ENCODE measurements around the gene EDN2.

The EDN2 gene

GRCh38 chr1:41482001-41482765 is 2.3 kb downstream of the EDN2 start:
- DNase-seq, result no peak

DNA sequence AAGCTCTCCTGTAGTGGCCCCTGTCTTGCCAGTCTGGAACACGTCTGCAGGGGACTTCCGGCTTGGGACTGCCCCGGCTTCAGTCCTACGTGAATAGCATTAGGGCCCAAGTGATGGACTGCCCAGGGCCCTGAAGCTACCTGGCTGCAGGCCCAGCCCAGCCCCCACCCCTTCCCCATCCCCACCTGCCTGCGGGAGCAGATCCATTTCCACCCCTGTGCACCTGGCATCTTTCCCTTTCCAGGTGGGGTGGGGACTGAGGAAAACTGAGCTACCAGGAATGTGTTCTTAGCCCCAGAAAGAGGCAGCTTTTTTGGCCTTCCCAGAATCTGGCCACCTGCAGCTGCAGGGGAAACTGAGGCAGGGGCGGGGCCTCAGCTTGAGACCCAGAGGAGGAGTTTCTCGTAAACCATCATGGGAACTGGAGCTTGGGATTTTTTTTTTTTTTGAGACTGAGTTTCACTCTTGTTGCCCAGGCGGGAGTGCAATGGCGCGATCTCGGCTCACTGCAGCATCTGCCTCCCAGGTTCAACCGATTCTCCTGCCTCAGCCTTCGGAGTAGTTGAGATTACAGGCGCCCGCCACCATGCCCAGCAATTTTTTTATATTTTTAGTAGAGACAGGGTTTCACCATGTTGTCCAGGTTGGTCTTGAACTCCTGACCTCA is 3.2 kb downstream of the EDN2 start:
- DNase-seq, result no peak

DNA sequence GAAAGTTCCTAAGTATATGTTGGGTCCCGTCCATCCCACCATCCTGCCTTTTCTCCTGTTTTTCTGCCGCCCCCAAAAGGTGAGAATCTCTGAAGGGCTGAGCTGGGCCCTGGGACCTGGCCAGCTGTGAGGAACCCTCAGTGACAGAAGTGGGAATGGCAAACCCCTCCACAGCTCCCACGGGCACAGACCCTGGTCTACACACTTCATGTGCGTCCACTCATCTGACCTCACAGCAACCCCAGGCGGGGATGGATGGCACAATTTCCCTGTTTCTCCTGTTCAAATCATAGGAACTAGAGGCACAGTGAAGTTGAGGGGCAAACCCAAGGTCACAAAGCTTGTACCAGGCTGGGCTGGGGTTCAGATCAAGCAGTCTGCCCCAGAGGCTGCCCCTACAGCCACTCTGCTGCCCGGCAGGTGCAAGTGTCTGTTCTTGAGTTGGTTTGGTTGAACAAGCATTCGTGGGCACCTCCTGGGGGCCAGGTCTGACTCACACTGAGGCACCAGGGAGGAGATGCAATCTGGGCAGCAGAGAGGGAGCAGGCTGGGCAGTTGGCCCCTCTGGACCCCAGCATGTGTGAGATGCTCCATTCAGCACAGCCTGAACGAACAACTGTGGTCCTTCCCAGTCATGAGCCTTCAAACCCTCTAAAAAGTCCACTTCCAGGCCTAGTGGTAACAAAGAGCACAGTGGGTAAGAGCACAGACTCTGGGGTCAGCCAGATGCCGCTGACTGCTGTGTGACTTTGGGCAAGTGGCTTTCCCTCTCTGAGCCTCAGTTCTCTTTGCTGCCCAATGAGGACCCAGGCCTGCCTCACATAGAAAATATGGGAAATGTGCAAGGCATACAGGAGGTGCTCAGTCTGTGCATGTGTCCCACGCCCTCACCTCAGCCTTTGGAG is 4.0 kb downstream of the EDN2 start:
- DNase-seq, result no peak

GRCh38 chr1:41479808-41480160 is 4.7 kb downstream of the EDN2 start:
- DNase-seq, result no peak

- DNase-seq, result no peak
Observed at GRCh38 chr1:41479000-41479807, 5.3 kb downstream of the EDN2 start.

- DNase-seq, result no peak
Observed at GRCh38 chr1:41478118-41478748, 6.2 kb downstream of the EDN2 start.

DNA sequence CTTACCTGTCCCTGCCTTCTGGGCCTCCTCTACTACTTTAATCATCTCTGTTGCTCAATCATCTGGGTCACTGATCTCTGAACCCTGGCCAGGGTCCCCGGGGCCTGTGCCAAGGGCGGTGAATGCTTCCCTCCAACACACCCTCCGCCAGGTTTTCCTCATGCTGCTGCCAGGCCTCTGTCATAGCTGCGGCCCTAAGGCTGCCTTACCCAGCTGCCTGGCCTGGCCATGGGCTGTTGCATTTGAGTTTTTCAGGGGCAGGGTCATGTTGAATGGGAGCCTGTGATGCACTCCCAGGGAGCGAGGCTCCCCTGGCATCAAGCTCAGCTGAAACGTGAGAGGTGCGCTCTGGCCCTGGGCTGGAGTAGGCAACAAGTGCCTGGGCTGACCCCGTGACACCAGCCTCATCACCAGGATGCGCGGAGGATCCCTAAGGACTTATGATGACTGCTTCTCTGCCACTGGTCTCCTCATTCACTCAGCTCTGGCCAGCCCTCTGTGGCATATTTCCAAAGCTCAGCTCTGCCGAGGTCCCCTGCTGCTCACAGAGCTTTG is 7.6 kb downstream of the EDN2 start:
- DNase-seq, result no peak

DNA sequence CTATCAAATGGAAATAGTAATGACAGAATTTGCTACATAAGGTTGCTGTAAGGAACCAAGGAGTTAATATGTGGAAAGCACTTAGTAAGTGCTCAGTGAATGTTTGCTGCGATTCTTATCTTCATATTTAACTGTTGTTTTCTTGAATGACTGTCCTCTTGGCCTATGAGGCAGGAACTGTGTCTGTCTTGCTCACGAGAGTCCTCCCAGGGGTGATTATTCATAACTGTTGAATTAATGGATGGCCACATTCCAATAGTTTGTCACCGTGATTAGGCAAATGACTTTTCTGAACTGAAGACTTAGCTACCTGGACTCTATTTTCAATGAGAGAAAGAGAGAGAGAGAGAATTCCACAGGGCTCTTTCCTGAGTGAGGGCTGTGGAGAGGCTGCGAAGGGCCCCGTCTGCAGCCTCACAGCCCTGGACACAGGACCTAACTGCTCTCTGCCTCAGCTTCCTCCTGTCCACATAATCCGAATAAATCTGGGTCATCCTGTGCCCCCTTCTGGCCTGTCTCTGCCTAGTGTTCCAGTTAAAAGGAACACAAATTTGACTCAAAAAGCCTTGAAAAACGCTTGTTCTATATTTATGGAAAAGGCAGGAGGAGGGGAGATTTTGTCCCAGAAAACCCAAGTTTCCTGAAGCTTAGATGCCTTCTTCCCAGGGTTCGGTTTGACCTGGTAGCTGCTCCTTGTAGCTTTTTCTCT is 8.5 kb downstream of the EDN2 start:
- no peak for DNase-seq

DNA sequence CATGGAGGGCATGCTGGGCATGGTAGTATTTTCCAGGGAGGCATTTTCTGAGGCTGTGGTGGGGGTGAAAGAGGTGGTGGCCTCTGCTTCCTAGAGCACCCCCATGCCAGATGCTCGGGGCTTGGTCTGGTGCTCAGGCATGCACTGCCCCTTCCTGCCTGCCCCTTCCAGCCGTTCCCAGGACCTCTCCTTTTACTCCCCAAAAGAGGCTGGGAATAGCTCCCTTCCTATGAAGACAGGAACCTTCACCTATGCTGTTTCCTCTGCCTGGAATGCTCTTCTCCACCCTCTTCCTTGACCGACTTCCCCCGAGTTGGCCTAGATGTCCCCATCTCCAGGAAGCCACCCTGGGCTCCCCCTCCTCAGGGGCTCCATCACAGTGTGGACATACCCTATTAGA is 9.1 kb downstream of the EDN2 start:
- DNase-seq, result no peak

DNA sequence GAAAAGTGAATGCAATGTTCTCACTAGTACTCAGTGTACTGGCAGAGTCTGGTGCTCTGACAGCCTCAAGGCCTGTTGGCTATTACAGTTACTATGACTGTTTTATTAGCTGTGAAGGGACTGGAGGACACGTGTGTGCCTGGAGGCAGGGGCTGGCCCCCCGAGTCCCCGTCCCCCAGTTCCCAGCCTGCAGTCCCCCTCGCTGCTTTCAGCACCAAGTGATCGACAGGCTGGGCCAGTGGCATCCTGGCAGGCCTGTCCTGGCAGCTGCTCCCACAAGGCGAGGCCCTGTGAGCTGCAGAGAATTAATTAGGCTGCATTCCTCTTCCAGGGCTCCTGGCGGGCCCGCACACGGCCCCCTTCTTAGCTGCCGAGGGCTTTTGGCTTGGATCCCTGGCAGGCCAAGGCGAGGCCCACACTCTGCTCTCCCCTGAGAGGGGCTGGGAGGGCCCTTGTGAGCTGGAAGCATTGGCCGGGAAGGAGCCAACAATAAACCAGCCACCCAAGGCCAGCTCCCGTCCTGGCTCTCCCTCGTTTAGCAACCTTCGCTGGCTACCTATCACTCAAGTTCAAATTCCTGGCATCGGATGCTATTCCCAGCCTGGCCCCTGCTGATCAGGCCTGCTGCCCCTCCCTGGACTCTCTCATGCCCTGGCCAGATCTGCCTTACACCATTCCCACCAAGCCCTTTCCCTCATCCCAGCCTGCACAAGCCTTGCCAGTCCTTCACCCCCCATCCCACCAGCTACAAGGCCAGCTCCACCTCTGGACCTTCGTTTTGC is 9.8 kb downstream of the EDN2 start:
- no peak for DNase-seq

DNA sequence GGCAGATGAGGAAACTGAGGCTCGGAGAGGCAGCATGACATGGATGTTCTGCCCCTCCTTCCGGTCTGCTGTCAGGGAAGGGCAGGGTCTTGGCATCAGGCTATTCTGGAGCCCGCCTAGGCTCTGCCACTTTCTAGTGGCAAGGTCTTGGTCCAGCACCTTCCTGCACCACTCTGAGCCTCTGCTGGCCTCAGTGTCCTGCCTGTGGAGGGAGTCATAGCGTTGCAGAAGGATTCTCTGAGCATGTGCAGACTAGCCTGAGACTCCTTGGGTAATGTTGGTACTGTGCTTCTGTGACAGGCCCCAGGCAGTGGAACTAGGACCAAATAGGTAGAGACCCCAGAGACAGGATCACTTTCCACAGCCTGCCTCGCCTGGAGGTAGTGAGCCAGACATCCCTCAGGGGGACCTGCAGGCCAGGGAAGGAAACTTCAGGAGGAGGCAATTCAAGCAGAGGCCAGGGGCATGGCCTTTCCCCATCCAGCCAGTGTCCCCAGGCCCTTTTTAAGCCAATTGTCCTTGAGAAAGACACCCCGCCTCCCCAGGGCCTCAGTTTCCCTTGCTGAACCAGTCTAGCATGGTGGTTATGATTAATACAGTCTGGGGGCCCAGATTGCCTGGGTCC is 10.6 kb downstream of the EDN2 start:
- DNase-seq, result no peak

DNA sequence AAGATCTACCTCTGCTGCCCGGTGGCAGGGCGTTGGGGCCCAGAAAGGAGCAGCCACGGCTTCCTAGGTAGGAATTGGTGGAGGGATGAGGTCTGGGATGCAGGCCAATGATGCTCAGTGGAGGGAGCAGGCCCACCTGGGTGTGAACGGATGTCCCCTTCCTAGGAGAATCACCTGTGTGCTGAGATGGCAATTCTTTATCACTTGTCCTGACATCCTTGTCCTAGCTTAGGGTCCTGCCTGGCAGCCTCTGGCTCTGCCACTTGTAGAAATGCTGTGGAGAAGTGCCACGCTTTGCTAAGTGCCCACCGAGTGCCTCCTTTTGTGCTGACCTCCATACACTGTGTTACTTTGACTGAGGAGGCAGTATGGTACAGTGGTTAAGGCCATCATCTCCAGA is 12.8 kb downstream of the EDN2 start:
- DNase-seq, result no peak

GRCh38 chr1:41469706-41470105 is 14.8 kb downstream of the EDN2 start:
- DNase-seq, result no peak

DNA sequence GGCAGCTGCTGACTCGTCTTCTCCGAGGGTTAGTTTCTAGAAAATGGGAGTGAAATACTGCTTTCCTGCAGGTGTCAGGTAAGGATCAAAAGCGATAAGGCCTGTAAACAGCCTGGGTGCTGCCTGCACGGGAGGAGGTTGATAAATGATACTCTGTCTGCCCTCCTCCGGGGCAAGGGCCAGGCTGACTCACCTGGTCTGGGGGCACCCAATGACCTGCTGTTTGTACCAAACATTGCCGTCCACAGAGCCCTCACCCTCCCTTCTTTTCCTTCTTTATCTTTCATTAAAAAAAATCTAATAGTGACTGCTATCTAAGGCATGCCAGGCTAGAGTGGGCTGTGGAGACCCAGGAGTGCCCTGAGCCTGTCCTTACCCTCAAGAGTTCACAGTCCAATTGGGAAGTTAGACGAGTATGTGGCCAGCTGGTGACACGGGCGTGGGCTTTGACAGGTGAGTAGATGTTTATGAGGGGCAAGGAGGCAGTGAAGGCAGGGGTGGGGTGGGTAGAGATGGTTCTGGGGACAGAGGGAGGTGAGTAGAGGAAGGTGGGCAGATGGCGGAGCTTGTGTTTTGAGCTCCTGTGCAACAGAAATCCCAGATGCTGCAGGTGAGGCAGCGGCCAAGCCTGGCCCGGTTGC is 16.2 kb downstream of the EDN2 start:
- DNase-seq, result no peak

DNA sequence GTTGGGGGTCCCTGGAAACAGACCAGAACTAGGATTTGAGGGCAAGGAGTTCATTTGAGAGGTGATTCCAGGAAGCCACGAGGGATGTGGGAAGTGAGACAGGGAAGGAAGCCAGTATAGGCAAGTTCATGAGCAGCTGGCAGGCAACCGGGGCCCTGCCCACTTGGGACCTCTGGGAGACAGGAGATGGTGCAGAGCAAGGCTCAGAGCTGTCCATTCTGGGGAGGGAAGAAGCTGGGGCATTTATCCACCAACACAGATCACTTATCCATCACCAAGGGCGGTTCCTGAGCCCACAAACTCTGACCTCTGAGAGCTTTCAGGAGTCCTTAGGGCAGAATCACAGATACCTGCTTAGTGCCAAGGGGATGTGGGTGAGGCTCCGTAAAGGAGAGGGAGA is 16.8 kb downstream of the EDN2 start:
- DNase-seq, result no peak

DNA sequence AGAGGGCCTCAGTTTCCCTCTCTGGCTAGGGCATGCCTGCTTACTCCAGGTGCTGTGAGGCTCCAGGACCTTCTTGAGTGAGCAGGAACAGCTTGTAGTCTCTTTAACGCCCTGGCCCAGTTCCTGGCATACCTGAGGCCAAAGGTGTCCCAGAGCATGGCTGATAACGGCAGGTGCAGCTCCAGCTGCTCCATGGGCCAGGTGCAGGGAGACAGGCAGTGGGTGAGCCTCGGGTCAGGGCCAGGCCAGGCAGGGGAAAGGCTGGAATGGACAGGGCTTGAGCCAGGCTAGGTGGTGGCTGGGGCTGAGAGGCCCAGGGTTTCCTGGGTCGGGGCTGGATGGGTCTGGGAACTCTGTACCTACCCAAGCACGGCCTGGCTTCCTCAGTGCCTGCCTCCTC is 18.3 kb downstream of the EDN2 start:
- no peak for DNase-seq

DNA sequence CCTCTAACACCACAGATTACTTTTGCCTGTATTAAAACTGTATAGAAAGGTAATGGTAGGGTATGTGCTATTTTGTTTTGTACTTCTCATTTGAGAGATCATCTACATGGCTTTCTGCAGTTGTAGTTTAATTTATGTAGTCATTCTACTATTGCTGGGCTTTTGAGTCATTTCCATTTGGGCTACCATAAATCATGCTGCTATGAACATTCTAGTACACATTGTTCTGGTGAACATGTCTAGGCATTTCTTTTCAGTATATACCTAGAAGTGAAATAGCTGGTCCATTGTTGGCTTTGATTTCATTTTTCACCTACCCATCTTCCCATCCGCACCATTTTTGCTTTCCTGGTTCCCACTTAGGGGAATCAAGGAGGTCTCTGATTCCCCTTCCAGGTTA is 18.7 kb downstream of the EDN2 start:
- DNase-seq, result no peak

GRCh38 chr1:41464885-41465284 is 19.6 kb downstream of the EDN2 start:
- no peak for DNase-seq

DNA sequence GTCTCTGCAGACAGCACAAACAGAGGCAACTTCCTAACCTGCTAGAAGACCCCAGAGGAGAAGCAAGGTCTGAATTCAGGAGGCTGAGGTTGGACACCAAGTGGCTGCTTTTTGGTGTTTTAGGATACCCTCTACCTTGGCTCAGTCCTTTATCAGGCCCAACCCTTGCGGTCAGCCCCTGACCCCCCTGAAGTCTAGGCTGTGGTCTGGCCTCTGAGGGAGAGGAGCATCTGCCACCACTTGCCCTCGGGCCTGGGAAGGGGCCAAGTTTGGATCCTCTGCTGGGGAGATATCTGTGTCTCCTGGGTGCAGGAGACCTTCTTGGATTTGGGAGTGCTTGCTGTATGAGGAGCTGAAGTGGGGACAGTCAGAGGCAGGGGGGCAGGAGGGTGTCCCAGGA is 21.0 kb downstream of the EDN2 start:
- DNase-seq, result no peak

- no peak for DNase-seq
Observed at GRCh38 chr1:41462680-41463004, 21.8 kb downstream of the EDN2 start.
